ENCODE data around the gene SQOR.

SQOR gene

DNA sequence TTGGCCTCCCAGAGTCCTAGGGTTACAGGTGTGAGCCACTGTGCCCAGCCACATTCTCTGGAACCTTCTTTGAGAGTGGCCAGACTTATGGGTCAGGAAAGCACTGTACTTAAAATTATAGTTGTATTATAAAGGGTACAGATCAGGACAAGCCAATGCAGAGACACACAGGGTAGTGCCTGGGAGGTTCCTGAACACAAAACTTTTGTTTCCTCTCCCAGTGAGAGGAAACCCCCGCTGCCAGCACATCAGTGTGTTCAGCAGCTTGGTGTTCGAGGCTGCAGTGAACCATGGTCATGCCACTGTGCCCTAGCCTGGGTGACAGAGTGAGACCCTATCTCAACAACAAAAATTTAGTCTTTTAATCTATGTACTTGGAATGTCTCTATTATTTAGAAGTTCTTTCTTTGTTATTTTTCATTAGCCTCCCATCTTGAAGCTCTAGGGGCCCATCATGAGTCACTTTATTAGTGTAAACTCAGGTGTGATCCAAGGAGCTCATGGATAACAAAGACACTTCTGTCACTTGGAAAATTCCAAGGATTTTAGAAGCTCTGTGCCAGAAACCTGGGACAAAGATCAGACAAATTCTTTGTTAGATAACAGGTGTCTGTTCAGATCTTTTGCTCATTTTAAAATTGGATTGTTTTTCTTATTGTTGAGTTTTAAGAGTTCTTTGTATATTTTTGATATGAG, 39.8 kb upstream of the SQOR start:
- H3K9ac ChIP-seq (ENCODE audit: low read depth in 1 of 2, low read length in 2 of 2): no peak overlapping the region
- H3K27ac ChIP-seq (ENCODE audit: low read depth in 2 of 2, low read length in 2 of 2): no peak overlapping the region
- H3K9me3 ChIP-seq (ENCODE audit: control insufficient read depth in 2 of 2, low read length in 2 of 2): no peaks in the 10 kb centered on the region
- peaks cover 4 to 8% of the 10 kb centered on the region in 2 donors for H3K36me3 ChIP-seq (ENCODE audit: control insufficient read depth in 2 of 2, insufficient read depth in 2 of 2, low read length in 2 of 2)
- H3K4me1 ChIP-seq (ENCODE audit: control insufficient read depth in 2 of 2, insufficient read depth in 2 of 2, low read length in 2 of 2): no peaks in the 10 kb centered on the region
- no peak overlapping the region for H3K4me3 ChIP-seq (ENCODE audit: low read length in 2 of 2)
- H3K27me3 ChIP-seq (ENCODE audit: control insufficient read depth in 2 of 2, insufficient read depth in 2 of 2, low read length in 2 of 2): no peaks in the 10 kb centered on the region

DNA sequence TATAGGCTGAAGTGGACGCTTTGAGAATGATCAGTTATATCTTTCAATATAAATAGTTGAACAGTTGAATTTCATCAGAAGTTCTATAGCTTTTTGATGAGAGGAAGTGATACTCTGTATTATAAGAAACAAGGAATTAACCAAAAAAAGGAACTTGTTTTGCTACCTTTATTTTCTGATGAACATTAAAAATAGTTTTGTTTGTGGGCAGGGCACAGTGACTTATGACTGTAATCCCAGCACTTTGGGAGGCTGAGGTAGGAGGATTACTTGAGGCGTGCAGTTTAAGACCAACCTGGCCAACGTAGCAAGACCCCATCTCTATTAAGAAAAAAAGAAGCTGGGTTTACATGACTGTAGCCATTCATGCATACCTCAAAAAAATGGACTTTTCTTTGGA, 30.9 kb upstream of the SQOR start:
- no peak overlapping the region for H3K27ac ChIP-seq (ENCODE audit: low read depth in 2 of 2, low read length in 2 of 2)
- H3K9ac ChIP-seq (ENCODE audit: low read depth in 1 of 2, low read length in 2 of 2): no peak overlapping the region
- no peaks in the 10 kb centered on the region for H3K9me3 ChIP-seq (ENCODE audit: control insufficient read depth in 2 of 2, low read length in 2 of 2)
- no peaks in the 10 kb centered on the region for H3K4me1 ChIP-seq (ENCODE audit: control insufficient read depth in 2 of 2, insufficient read depth in 2 of 2, low read length in 2 of 2)
- H3K4me3 ChIP-seq (ENCODE audit: low read length in 2 of 2): no peak overlapping the region
- H3K36me3 ChIP-seq (ENCODE audit: control insufficient read depth in 2 of 2, insufficient read depth in 2 of 2, low read length in 2 of 2): peaks cover 11 to 17% of the 10 kb centered on the region in 2 donors
- no peaks in the 10 kb centered on the region for H3K27me3 ChIP-seq (ENCODE audit: control insufficient read depth in 2 of 2, insufficient read depth in 2 of 2, low read length in 2 of 2)

DNA sequence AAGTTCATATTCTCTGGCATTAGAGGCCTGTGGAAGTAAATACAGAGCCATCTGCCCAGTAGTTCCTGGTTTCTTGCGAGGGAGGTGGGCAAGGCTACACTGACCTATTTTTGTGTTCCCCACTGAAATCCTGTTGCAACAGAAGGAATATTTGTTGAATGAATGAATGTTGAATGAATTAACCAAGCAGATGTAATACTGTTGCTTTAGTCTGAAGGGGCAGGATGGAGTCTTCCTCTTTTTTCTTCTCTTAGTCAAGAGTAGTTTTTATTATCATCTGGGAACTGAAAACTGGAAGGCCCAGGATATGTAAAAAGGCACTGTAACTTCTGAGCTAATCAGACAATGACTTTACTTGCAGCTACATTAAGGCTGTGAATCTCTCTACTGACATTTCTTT, 30.5 kb upstream of the SQOR start:
- Histone ChIP-seq H3K27ac (ENCODE audit: low read depth in 2 of 2, low read length in 2 of 2) (no peak overlapping the region), H3K36me3 (ENCODE audit: control insufficient read depth in 2 of 2, insufficient read depth in 2 of 2, low read length in 2 of 2) (peaks cover 11 to 19% of the 10 kb centered on the region in 2 donors), H3K27me3 (ENCODE audit: control insufficient read depth in 2 of 2, insufficient read depth in 2 of 2, low read length in 2 of 2) (no peaks in the 10 kb centered on the region), H3K9ac (ENCODE audit: low read depth in 1 of 2, low read length in 2 of 2) (no peak overlapping the region), H3K4me1 (ENCODE audit: control insufficient read depth in 2 of 2, insufficient read depth in 2 of 2, low read length in 2 of 2) (no peaks in the 10 kb centered on the region), H3K9me3 (ENCODE audit: control insufficient read depth in 2 of 2, low read length in 2 of 2) (no peaks in the 10 kb centered on the region), H3K4me3 (ENCODE audit: low read length in 2 of 2) (no peak overlapping the region)

DNA sequence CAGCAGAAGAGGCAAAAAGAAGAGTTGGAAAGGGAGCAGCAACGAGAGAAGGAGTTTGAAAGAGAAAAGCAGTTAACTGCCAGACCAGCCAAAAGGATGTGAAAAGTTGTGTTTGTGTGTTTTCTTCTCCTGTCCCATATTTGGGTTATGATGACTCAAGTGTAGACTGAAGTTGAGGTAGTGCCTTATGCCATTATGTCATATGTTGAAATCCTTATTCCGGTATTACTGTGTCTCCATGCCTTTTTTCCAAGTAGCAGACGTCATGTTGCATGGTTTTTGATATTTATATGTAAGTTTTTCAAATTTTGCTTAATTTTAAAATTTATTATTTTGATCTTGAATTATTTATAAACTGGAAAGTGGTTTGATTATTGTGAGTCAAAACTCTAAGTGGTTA, 28.4 kb upstream of the SQOR start:
- no peaks in the 10 kb centered on the region for H3K9me3 ChIP-seq (ENCODE audit: control insufficient read depth in 2 of 2, low read length in 2 of 2)
- no peaks in the 10 kb centered on the region for H3K27me3 ChIP-seq (ENCODE audit: control insufficient read depth in 2 of 2, insufficient read depth in 2 of 2, low read length in 2 of 2)
- H3K9ac ChIP-seq (ENCODE audit: low read depth in 1 of 2, low read length in 2 of 2): no peak overlapping the region
- H3K4me1 ChIP-seq (ENCODE audit: control insufficient read depth in 2 of 2, insufficient read depth in 2 of 2, low read length in 2 of 2): no peaks in the 10 kb centered on the region
- H3K27ac ChIP-seq (ENCODE audit: low read depth in 2 of 2, low read length in 2 of 2): no peak overlapping the region
- no peak overlapping the region for H3K4me3 ChIP-seq (ENCODE audit: low read length in 2 of 2)
- peaks cover 11 to 19% of the 10 kb centered on the region in 2 donors for H3K36me3 ChIP-seq (ENCODE audit: control insufficient read depth in 2 of 2, insufficient read depth in 2 of 2, low read length in 2 of 2)

DNA sequence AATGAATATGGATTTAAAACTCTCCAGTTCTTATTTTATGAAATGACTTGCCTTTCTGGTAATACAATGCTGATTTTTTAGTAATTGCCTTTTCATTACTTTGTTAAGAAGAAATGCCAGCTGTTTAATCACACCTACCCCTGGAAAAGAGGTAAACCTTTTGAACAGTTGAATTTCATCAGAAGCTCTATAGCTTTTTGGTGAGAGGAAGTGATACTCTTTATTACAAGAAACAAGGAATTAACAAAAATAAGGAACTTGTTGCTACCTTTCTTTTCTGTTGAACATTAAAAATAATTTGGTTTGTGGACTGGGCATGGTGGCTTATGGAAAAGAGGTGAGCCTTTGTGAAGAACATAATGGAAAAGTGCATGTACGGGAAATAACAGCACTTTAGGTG, 28.0 kb upstream of the SQOR start:
- Histone ChIP-seq H3K27ac (ENCODE audit: low read depth in 2 of 2, low read length in 2 of 2) (no peak overlapping the region), H3K4me1 (ENCODE audit: control insufficient read depth in 2 of 2, insufficient read depth in 2 of 2, low read length in 2 of 2) (no peaks in the 10 kb centered on the region), H3K36me3 (ENCODE audit: control insufficient read depth in 2 of 2, insufficient read depth in 2 of 2, low read length in 2 of 2) (peaks cover 11 to 19% of the 10 kb centered on the region in 2 donors), H3K4me3 (ENCODE audit: low read length in 2 of 2) (no peak overlapping the region), H3K27me3 (ENCODE audit: control insufficient read depth in 2 of 2, insufficient read depth in 2 of 2, low read length in 2 of 2) (no peaks in the 10 kb centered on the region), H3K9ac (ENCODE audit: low read depth in 1 of 2, low read length in 2 of 2) (no peak overlapping the region), H3K9me3 (ENCODE audit: control insufficient read depth in 2 of 2, low read length in 2 of 2) (no peaks in the 10 kb centered on the region)

DNA sequence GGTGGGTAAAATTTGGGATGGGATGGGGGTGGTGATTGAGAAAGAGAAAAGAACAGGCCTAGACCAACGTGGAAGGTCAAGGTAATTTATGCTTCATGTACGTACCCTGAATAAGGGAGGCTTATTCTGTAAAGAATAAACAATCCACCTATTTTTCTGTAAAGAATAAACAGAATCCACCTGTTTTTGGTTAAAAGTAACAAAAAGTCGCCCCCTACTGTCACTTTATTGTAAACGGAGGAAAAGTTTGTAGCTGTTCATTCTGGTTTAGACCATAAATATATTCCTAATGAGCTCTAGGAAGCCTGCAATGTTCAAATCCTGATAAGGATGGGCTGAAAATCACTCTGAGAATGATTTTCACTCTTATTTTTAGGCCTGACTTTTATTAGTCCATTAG, 23.5 kb upstream of the SQOR start:
- H3K9ac ChIP-seq (ENCODE audit: low read depth in 1 of 2, low read length in 2 of 2): no peak overlapping the region
- no peaks in the 10 kb centered on the region for H3K27me3 ChIP-seq (ENCODE audit: control insufficient read depth in 2 of 2, insufficient read depth in 2 of 2, low read length in 2 of 2)
- no peaks in the 10 kb centered on the region for H3K4me1 ChIP-seq (ENCODE audit: control insufficient read depth in 2 of 2, insufficient read depth in 2 of 2, low read length in 2 of 2)
- no peak overlapping the region for H3K27ac ChIP-seq (ENCODE audit: low read depth in 2 of 2, low read length in 2 of 2)
- H3K36me3 ChIP-seq (ENCODE audit: control insufficient read depth in 2 of 2, insufficient read depth in 2 of 2, low read length in 2 of 2): peaks cover 6 to 14% of the 10 kb centered on the region in 2 donors
- no peaks in the 10 kb centered on the region for H3K9me3 ChIP-seq (ENCODE audit: control insufficient read depth in 2 of 2, low read length in 2 of 2)
- no peak overlapping the region for H3K4me3 ChIP-seq (ENCODE audit: low read length in 2 of 2)

DNA sequence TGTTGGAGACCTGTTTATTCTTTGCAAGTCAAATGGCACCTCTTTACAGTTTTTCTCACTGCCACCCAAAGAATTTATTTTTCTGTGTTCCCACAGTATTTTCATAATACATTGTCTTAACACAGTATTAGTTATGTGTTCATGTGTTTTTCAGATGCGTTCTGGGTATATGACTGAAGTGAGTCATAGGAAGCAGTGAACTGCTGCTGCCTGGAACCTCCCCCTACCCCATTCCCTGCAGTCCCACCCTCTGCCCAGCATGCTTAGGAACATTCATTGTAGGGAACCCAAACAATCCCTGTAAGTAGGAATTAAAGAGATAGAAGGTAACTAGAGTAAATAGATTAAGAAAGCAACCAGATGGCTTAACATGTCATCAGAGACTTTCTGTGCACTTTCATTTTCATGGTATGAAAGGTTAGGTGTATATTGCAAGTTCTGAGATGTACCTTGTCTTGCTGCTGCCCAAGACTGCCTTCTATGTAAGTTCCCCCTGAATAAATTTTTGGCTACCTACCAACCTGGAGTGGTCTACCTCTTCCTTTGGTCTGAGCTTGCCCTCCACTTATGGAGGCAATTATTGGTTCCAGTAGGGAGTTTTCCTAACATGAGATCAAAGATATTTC, 21.9 kb upstream of the SQOR start:
- no peaks in the 10 kb centered on the region for H3K27me3 ChIP-seq (ENCODE audit: control insufficient read depth in 2 of 2, insufficient read depth in 2 of 2, low read length in 2 of 2)
- H3K36me3 ChIP-seq (ENCODE audit: control insufficient read depth in 2 of 2, insufficient read depth in 2 of 2, low read length in 2 of 2): peaks cover 2 to 7% of the 10 kb centered on the region in 2 donors
- no peak overlapping the region for H3K27ac ChIP-seq (ENCODE audit: low read depth in 2 of 2, low read length in 2 of 2)
- no peaks in the 10 kb centered on the region for H3K9me3 ChIP-seq (ENCODE audit: control insufficient read depth in 2 of 2, low read length in 2 of 2)
- no peak overlapping the region for H3K9ac ChIP-seq (ENCODE audit: low read depth in 1 of 2, low read length in 2 of 2)
- H3K4me3 ChIP-seq (ENCODE audit: low read length in 2 of 2): no peak overlapping the region
- H3K4me1 ChIP-seq (ENCODE audit: control insufficient read depth in 2 of 2, insufficient read depth in 2 of 2, low read length in 2 of 2): peaks cover 0 to 10% of the 10 kb centered on the region in 2 donors

DNA sequence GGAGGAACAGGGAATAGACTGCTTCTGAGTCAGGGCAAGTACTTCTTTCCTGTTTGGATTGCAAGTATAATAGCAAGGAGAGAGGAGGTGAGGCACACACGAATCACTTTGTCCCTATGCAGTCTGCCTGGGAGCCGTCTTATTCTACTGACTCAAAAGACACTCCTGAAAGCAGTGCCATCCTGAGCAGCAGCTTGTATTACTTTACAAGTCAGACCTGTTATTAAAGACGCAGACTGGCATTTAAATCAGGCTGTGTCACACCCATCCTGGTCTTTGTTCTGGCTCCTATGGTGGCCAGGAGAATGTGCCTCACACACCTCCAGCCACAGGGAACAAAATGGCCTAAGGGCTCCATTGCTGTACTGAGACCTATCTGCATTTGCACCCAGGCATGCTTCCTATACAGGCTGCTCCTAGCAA, 17.9 kb upstream of the SQOR start:
- H3K4me3 ChIP-seq (ENCODE audit: low read length in 2 of 2): no peak overlapping the region
- H3K27me3 ChIP-seq (ENCODE audit: control insufficient read depth in 2 of 2, insufficient read depth in 2 of 2, low read length in 2 of 2): no peaks in the 10 kb centered on the region
- peaks cover 0 to 10% of the 10 kb centered on the region in 2 donors for H3K4me1 ChIP-seq (ENCODE audit: control insufficient read depth in 2 of 2, insufficient read depth in 2 of 2, low read length in 2 of 2)
- no peaks in the 10 kb centered on the region for H3K9me3 ChIP-seq (ENCODE audit: control insufficient read depth in 2 of 2, low read length in 2 of 2)
- H3K27ac ChIP-seq (ENCODE audit: low read depth in 2 of 2, low read length in 2 of 2): peak overlapping the region in 1 of 2 donors; percentile 46
- no peaks in the 10 kb centered on the region for H3K36me3 ChIP-seq (ENCODE audit: control insufficient read depth in 2 of 2, insufficient read depth in 2 of 2, low read length in 2 of 2)
- no peak overlapping the region for H3K9ac ChIP-seq (ENCODE audit: low read depth in 1 of 2, low read length in 2 of 2)

DNA sequence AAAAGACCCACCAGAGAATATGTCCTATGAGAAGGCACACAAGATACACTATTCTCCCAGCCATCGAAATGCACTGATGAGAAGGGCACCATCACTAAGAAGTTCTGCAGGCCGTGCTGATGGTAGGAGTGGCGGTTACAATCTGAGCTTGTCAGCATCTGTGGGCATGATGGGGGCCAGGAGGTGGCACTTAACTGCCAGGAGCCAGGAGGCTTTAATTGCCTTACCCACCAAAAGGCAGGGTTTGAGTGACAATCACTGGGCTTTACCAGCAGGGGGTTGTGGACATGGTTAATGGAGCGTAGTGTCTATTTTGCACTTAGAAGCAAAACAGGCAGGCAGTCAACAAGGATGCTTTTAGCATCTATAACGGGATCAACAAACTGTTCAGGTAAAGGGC, 16.0 kb upstream of the SQOR start:
- no peaks in the 10 kb centered on the region for H3K9me3 ChIP-seq (ENCODE audit: control insufficient read depth in 2 of 2, low read length in 2 of 2)
- H3K27me3 ChIP-seq (ENCODE audit: control insufficient read depth in 2 of 2, insufficient read depth in 2 of 2, low read length in 2 of 2): no peaks in the 10 kb centered on the region
- H3K27ac ChIP-seq (ENCODE audit: low read depth in 2 of 2, low read length in 2 of 2): no peak overlapping the region
- no peaks in the 10 kb centered on the region for H3K36me3 ChIP-seq (ENCODE audit: control insufficient read depth in 2 of 2, insufficient read depth in 2 of 2, low read length in 2 of 2)
- H3K4me3 ChIP-seq (ENCODE audit: low read length in 2 of 2): no peak overlapping the region
- H3K9ac ChIP-seq (ENCODE audit: low read depth in 1 of 2, low read length in 2 of 2): no peak overlapping the region
- H3K4me1 ChIP-seq (ENCODE audit: control insufficient read depth in 2 of 2, insufficient read depth in 2 of 2, low read length in 2 of 2): peaks cover 0 to 10% of the 10 kb centered on the region in 2 donors

DNA sequence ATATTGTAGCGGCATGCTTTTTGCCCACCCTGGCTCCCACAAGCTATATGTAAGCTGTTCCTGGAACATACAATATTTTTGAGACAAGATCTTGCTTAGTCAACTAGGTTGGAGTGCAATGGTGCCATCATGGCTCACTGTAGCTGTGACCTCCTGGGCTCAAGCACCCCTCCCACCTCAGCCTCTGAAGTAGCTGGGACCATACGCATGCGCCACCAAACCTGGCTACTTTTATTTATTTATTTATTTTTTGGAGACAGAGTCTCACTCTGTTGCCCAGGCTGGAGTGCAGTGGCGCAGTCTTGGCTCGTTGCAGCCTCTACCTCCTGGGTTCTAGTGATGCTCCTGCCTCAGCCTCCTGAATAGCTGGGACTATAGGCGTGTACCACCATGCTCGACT, 6.7 kb upstream of the SQOR start:
- Histone ChIP-seq H3K9ac (ENCODE audit: low read depth in 1 of 2, low read length in 2 of 2) (no peak overlapping the region), H3K4me3 (ENCODE audit: low read length in 2 of 2) (no peak overlapping the region), H3K36me3 (ENCODE audit: control insufficient read depth in 2 of 2, insufficient read depth in 2 of 2, low read length in 2 of 2) (no peaks in the 10 kb centered on the region), H3K27ac (ENCODE audit: low read depth in 2 of 2, low read length in 2 of 2) (no peak overlapping the region), H3K4me1 (ENCODE audit: control insufficient read depth in 2 of 2, insufficient read depth in 2 of 2, low read length in 2 of 2) (peaks cover 4 to 9% of the 10 kb centered on the region in 2 donors), H3K27me3 (ENCODE audit: control insufficient read depth in 2 of 2, insufficient read depth in 2 of 2, low read length in 2 of 2) (no peaks in the 10 kb centered on the region), H3K9me3 (ENCODE audit: control insufficient read depth in 2 of 2, low read length in 2 of 2) (peaks cover 0 to 2% of the 10 kb centered on the region in 2 donors)

Measured in mucosa of rectum (tissue), 2 donors.